Measurements from ENCODE around the gene ITCH. TPM values are rescaled to one million over a fixed set of nuclear protein-coding genes. Genes with fewer than 3 reads are reported as not detected.

The ITCH gene
- total and polyA plus RNA-seq, 2 of the 8 experiments (the other 6 are each of a cell fraction or from before 2014, with no cell fraction given): 3.9 to 45.2 TPM

DNA sequence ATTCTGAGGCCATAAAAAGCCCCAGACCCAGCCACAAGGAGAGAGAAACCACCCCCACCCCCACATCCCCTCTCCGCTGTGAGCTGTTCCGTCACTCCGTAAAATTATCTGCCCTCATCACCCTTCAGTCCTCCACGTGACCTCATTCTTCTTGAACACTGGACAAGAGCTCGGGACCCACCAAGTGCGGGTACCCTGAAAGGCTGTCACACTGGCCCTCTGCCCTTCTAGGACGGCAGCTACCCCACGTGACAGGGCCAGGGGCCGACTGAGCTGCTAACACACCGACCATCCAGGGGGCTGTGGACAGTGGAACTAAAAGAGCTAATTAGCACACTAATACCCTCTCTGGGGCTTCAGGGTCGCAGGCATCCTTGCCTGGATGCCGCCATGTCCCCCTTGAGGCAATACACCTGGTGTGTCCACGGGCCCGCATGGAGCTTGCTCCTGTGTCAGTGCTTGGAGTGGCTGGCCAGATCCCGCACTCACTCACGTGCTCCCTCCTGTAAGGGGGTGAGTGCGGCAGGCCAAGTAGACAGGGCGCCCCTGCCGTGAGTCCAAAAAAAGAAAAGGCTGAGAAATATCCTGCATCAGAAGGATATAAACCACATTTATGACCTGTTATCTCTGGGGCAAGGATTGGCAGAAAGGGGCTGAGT is 30.7 kb upstream of the ITCH start:
- H3K23ac ChIP-seq (ENCODE audit: insufficient read length): no peak overlapping the region
- H3K36me3 ChIP-seq (ENCODE audit: control insufficient read depth in 2 of 4, insufficient read depth in 4 of 4, low read length in 3 of 4): no peaks in the 10 kb centered on the region
- H2BK12ac ChIP-seq (ENCODE audit: low read depth, low read length): no peak overlapping the region; the same call in 1 of the 2 replicates
- no peaks in the 10 kb centered on the region for H3K9me3 ChIP-seq (ENCODE audit: insufficient read depth in 2 of 2, low read depth in 1 of 2, low read length in 1 of 2)
- H3K14ac ChIP-seq (ENCODE audit: insufficient read length): no peak overlapping the region
- peaks cover 0 to 10% (median 5%) of the 10 kb centered on the region in 4 experiments; a peak in 3 of 7 replicates for H3K4me1 ChIP-seq (replicated peaks in 1 of 4; ENCODE audit: control insufficient read depth in 3 of 4, insufficient read depth in 4 of 4, low read length in 3 of 4)
- CTCF ChIA-PET (ENCODE audit: partially characterized antibody): interaction anchor here (1.0 to 4.8 kb wide), 4 partner anchors 19 to 212 kb away, joined by 3 to 32 read pairs (median 3); no protein-coding TSS in a partner anchor
- H3K27ac ChIP-seq (ENCODE audit: low read depth, low read length): no peak overlapping the region
- 57% methylated on average over 19 of the region's 19 CpGs; no CpG with 5 or more reads in 1 of the 2 experiments for WGBS, 2 experiments (ENCODE audit: extremely low coverage in 1 of 2, insufficient coverage in 1 of 2, insufficient read length in 1 of 2, insufficient replicate concordance in 2 of 2, low coverage in 1 of 2, low lambda C conversion rate in 2 of 2, missing lambda C conversion rate in 1 of 2)
- DNase-seq (ENCODE audit: low read depth in 1 of 2, low spot score in 2 of 2) (no peak), FAIRE-seq (no peak)
- H2BK15ac ChIP-seq (ENCODE audit: low read length): 0 out of 2 replicates have a peak overlapping the region, but pooled peaks have one; percentile 21
- H3K9ac ChIP-seq (replicated peaks in 1 of 4; ENCODE audit: extremely low read depth in 1 of 4, low read depth in 3 of 4, low read length in 3 of 4): no peak overlapping the region
- peak overlapping the region; percentile 19 for H4K91ac ChIP-seq (replicated peaks; ENCODE audit: insufficient read length, low read length)
- no peak overlapping the region for H2BK20ac ChIP-seq (ENCODE audit: low read length)
- H3K4me3 ChIP-seq (ENCODE audit: extremely low read depth in 1 of 4, insufficient read depth in 2 of 4, low read depth in 3 of 4, low read length in 4 of 4): peak overlapping the region in 3 of 4 experiments; percentile 9 to 43 (median 29); a peak in 4 of 8 replicates
- no peaks in the 10 kb centered on the region for H3K79me1 ChIP-seq (ENCODE audit: low read depth, low read length)
- peak overlapping the region; percentile 25 for H3K56ac ChIP-seq (replicated peaks; ENCODE audit: insufficient read length, low read depth, low read length)
- peak overlapping the region; percentile 39 for H2BK120ac ChIP-seq (replicated peaks; ENCODE audit: low read depth, low read length)
- no peaks in the 10 kb centered on the region for H3K27me3 ChIP-seq (replicated peaks in 1 of 4; ENCODE audit: control insufficient read depth in 3 of 4, extremely low read depth in 1 of 4, insufficient read depth in 3 of 4, low read length in 3 of 4)
- no peak overlapping the region for H2AK5ac ChIP-seq (ENCODE audit: low read depth, low read length)
- no peak overlapping the region for H3K18ac ChIP-seq (ENCODE audit: extremely low read depth, low read length)
- H4K20me1 ChIP-seq (replicated peaks in 1 of 2; ENCODE audit: control insufficient read depth in 1 of 2, insufficient read depth in 2 of 2, low read length in 2 of 2): no peaks in the 10 kb centered on the region
- H3K79me2 ChIP-seq (ENCODE audit: control insufficient read depth in 1 of 2, insufficient read depth in 2 of 2, low read length in 2 of 2): no peaks in the 10 kb centered on the region
- TF ChIP-seq USF2 (IDR thresholded peaks at IDR 0.05; ENCODE audit: low read length) (peak; percentile 47; the same call in 1 of the 2 replicates), KDM5A (IDR thresholded peaks at IDR 0.05; ENCODE audit: low read length) (no peak), ATF3 (IDR thresholded peaks at IDR 0.05; ENCODE audit: insufficient read depth, low read depth, low read length) (no peak), MAX (IDR thresholded peaks at IDR 0.05) (peak; percentile 15; the same call in 1 of the 2 replicates), TEAD4 (IDR thresholded peaks at IDR 0.05; ENCODE audit: low read depth, low read length) (no peak), SIRT6 (IDR thresholded peaks at IDR 0.05; ENCODE audit: low read length) (no peak), ASH2L (IDR thresholded peaks at IDR 0.05; ENCODE audit: low read length) (peak; percentile 60), HDAC2 (IDR thresholded peaks at IDR 0.05; ENCODE audit: borderline replicate concordance in 1 of 2, low read depth in 2 of 2, low read length in 2 of 2) (0 out of 4 replicates have a peak, but pooled peaks of 1 of the 2 experiments have one; percentile 39), NRF1 (IDR thresholded peaks at IDR 0.05; ENCODE audit: low read depth, low read length) (no peak)
- H3K23me2 ChIP-seq (ENCODE audit: low read depth, low read length): no peaks in the 10 kb centered on the region; the same call in 1 of the 2 replicates
- H2BK5ac ChIP-seq (ENCODE audit: low read depth, low read length): 0 out of 2 replicates have a peak overlapping the region, but pooled peaks have one; percentile 8
- peak overlapping the region; percentile 4 for H4K5ac ChIP-seq (ENCODE audit: insufficient read length, low read depth, low read length)
- POLR2A ChIA-PET (ENCODE audit: partially characterized antibody): interaction anchor here (0.9 to 1.7 kb wide), 4 partner anchors 13 to 31 kb away, joined by 3 to 4 read pairs (median 4); partner anchors contain the start of genes AHCY and ITCH
- H3K4me2 ChIP-seq (ENCODE audit: insufficient read depth in 1 of 2, low read depth in 2 of 2, low read length in 2 of 2): peak overlapping the region in 1 of 2 experiments; percentile 49; a peak in 2 of 4 replicates
- peak overlapping the region; percentile 78 for H4K8ac ChIP-seq (ENCODE audit: extremely low read depth, insufficient read depth, low read length)
- H2AFZ ChIP-seq (ENCODE audit: low read length): peak overlapping the region; percentile 93
- H3K4ac ChIP-seq (replicated peaks; ENCODE audit: insufficient read length, low read depth, low read length): peak overlapping the region; percentile 71
